K562 (cell line): Measurements from ENCODE around the gene RABL2B.
"Not testable (repeated sequence)": the region's sequence is repeated elsewhere in the genome, so short reads cannot be mapped to it uniquely, and the experiment has no call there.

Source experiments
- BDP1 ChIP-seq: IDR thresholded peaks from 3 replicates; pipeline ENCODE4 v1.6.1; 2011; ENCODE audit not compliant: insufficient read length, insufficient read depth
- EP300 ChIP-seq: IDR thresholded peaks from 2 replicates; pipeline ENCODE4 v1.6.1; 2012; ENCODE audit warnings: low read length, improper control_type of control experiment

GRCh38 chr22:50749302-50750074, 33.9 kb downstream of the RABL2B start:
- not testable (repeated sequence) for TF ChIP-seq EP300, BDP1
